AG04449 (cell line): ENCODE results near the gene F11.

Experiments used
- CTCF ChIA-PET: fragments of 350-600 bp; formaldehyde crosslinking; extraction: SDS; loops from one replicate; lab custom pipeline; 2021; ENCODE audit warnings: antibody characterized with exemption; lab: Yijun Ruan, JAX
- POLR2A ChIA-PET: fragments of 400-600, 350-600 bp; formaldehyde crosslinking; extraction: SDS; loops from one replicate; lab custom pipeline; 2020; ENCODE audit warnings: antibody characterized with exemption, inconsistent platforms; lab: Yijun Ruan, JAX
- DNase-seq: peaks from one replicate; pipeline ENCODE4 v3.0.0-alpha.2; 2010; ENCODE audit warnings: low read depth, low spot score
- H3K4me3 ChIP-seq: 2 replicates; pipeline ENCODE4 v1.5.1; 2011; ENCODE audit warnings: low read depth, mild to moderate bottlenecking, control low read depth, low read length
- TF ChIP-seq, protein P1 (sequence below): IDR thresholded peaks from one replicate; pipeline ENCODE4 v1.5.1; 2011; ENCODE audit warnings: mild to moderate bottlenecking, moderate library complexity, low read length, control low read depth, inconsistent platforms; ENCODE audit not compliant: insufficient read depth; ENCODE audit errors: missing control alignments

Gene F11

DNA sequence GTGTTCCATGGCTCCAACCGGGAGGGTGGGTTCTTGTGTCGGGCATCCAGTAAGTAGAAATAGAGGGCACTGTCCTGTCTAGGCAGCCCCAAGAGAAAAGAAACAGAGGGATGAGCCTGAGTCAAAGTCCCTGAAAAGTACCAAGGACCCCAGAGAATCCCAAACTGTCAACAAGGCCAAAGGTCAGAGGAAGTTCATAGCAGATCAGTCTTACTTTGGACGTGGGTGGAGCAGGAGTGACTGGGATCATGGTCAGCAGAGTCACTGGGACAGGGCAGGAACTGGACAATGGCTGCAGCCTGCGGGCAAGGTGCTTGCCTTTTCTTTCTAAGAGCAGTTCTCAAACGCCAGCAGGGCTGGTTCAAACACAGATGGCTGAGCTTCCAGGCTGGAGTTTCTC is 17.3 kb downstream of the F11 start:
- no peak for DNase-seq
- ChIA-PET POLR2A (no interaction called here), CTCF (no interaction called here)
- H3K4me3 ChIP-seq = no peak overlapping the region
- TF ChIP-seq, protein P1, sequence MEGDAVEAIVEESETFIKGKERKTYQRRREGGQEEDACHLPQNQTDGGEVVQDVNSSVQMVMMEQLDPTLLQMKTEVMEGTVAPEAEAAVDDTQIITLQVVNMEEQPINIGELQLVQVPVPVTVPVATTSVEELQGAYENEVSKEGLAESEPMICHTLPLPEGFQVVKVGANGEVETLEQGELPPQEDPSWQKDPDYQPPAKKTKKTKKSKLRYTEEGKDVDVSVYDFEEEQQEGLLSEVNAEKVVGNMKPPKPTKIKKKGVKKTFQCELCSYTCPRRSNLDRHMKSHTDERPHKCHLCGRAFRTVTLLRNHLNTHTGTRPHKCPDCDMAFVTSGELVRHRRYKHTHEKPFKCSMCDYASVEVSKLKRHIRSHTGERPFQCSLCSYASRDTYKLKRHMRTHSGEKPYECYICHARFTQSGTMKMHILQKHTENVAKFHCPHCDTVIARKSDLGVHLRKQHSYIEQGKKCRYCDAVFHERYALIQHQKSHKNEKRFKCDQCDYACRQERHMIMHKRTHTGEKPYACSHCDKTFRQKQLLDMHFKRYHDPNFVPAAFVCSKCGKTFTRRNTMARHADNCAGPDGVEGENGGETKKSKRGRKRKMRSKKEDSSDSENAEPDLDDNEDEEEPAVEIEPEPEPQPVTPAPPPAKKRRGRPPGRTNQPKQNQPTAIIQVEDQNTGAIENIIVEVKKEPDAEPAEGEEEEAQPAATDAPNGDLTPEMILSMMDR = no peak

DNA sequence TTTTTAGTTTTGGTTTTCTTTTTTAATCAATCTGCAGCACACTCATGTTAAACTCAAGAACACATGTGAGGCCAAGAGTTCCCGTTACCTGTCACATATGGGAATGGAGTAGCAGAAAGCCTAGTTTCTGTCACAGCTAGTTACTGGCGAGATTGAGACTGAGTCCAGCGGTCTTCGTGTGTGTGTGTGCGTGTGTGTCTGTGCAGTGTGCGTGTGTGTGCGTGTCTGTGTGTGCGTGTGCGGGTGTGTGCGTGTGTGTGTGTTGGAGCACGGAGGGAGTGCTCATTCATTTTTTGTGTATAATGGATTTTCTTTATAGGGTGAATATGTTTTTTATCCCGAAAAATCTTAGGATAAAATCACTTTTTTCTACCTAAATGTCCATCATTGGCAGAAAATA is 19.2 kb downstream of the F11 start:
- TF ChIP-seq, protein P1 = no peak
- no peak overlapping the region for H3K4me3 ChIP-seq
- POLR2A ChIA-PET = no interaction called here
- DNase-seq = no peak
- CTCF ChIA-PET = no interaction called here

DNA sequence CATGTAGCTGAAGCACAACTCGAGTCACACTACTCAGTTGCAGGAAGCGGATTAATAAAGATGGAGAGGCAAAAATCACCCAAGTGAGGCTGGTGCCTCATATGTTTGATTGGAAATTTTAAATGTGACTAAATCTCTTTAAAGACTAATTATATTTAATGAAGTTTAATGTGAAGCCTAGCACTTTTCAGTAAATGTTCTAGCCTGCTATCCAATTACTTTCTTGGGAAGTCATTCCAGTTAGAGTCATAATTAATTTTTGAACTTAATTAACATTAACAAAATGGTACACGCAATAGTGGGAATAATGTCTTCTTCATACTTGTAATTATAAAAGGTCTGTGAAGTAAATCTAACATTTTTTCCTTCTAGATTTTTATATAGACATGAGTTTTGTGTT is 20.6 kb downstream of the F11 start:
- POLR2A ChIA-PET = no interaction called here
- CTCF ChIA-PET = no interaction called here
- no peak overlapping the region for H3K4me3 ChIP-seq
- DNase-seq = no peak
- TF ChIP-seq, protein P1 = no peak

DNA sequence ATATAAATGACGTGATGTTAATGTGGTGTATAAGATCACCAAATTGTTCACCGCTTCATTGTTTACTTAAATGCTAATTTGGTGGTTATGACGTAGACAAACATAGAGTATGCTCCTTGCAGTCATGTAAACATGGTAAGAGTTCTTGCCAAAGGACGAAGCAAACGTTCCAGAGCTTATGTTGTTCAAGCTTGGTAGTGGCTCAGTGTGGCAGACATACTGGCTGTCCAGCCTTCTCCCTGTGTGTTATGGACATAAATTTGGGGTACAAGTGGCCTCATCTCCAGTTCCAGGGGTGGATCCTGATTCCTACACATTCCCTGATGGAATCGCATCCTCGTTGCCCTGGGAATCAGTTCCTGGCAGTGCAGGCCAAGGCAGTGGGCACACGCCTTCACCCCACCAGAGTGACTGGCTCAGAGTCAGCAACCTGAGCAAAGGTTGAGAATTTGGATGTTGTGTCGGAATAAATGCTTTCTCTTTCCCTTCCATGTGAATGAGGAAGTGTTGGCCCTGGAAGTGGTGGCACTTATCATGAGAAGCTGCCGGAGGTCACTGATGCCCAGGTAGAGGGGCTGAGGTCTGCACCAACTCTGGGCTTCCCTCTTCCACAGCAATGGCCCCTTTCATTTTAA is 25.4 kb downstream of the F11 start:
- no peak for DNase-seq
- ChIA-PET CTCF (interaction anchor here (1.0 kb wide), 1 partner anchor 296 kb away, joined by 3 read pairs; no protein-coding TSS in a partner anchor), POLR2A (interaction anchor here (0.5 kb wide), 1 partner anchor 12 kb away, joined by 4 read pairs; no protein-coding TSS in a partner anchor)
- H3K4me3 ChIP-seq = no peak overlapping the region
- TF ChIP-seq, protein P1 = no peak

DNA sequence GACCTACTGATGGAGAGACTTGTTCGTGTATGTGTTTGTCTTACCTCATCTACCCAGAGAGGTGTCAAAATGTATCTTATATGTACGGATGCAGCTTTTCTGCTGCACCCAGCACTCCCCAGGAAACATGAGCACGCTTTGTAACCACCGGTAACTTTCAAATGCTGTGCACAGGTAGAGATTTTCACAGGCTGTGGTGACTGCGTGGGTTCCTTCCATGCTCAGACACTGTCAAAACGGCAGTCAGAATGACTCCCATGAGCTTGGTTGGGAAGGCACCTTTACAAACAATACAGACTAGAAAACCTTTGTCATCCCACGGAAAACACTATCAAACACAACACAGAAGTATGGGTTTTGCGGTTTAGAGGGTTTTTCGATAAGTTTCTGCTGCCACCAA is 28.2 kb downstream of the F11 start:
- ChIA-PET POLR2A (no interaction called here), CTCF (interaction anchor here (2.3 kb wide), 1 partner anchor 14 kb away, joined by 7 read pairs; no protein-coding TSS in a partner anchor)
- TF ChIP-seq, protein P1 = no peak

DNA sequence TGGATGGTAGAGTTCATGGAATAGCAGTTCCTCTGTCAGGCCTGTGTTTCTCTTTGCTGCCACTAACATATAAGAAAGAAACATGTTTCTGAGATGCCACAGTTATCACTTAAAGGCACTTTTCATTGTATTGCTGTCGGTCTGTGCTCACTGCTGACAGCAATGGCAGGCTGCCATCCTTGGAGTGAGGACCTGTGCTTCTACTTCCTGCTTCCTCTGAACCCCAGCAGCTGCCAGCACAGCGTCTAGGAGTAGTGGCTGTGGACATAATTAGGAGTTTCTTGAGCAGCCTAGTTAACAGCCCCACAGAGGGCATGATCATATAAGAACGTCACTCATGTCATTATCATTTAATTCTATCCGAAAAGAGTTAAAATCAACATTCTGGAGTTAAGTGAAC is 30.5 kb downstream of the F11 start:
- ChIA-PET POLR2A (no interaction called here), CTCF (interaction anchor here (0.7 to 4.7 kb wide), 8 partner anchors 9 to 300 kb away, joined by 3 to 47 read pairs (median 4); partner anchors contain the start of gene CYP4V2)
- no peak for DNase-seq
- TF ChIP-seq, protein P1 = no peak
- H3K4me3 ChIP-seq = no peak overlapping the region

More for the DNA sequence above, 28.2 kb downstream of the F11 start:
- DNase-seq = no peak
- no peak overlapping the region for H3K4me3 ChIP-seq
